ENCODE results near the gene TRIP12.

TRIP12 gene

GRCh38 chr2:229779650-229780049 is 142.2 kb downstream of the TRIP12 start:
- no peak for ATAC-seq
- no peak for TF ChIP-seq ZC3H10 (CRISPR knock-in tag; IDR thresholded peaks at IDR 0.05)
- no peak for TF ChIP-seq RARB (CRISPR knock-in tag; IDR thresholded peaks at IDR 0.05)
- no peak for TF ChIP-seq ARNTL (CRISPR knock-in tag; IDR thresholded peaks at IDR 0.05; ENCODE audit: borderline replicate concordance, low read depth)
- no peak for TF ChIP-seq ESRRG (CRISPR knock-in tag; IDR thresholded peaks at IDR 0.05)
- no peak for TF ChIP-seq POU6F1 (CRISPR knock-in tag; IDR thresholded peaks at IDR 0.05; ENCODE audit: borderline replicate concordance, low read depth)
- no peak for TF ChIP-seq CREB5 (CRISPR knock-in tag; IDR thresholded peaks at IDR 0.05; ENCODE audit: low read depth)
- no peak for TF ChIP-seq SNAI2 (CRISPR knock-in tag; IDR thresholded peaks at IDR 0.05)
- no peak for TF ChIP-seq OSR1 (CRISPR knock-in tag; IDR thresholded peaks at IDR 0.05)
- TF ChIP-seq CSDC2 (CRISPR knock-in tag; IDR thresholded peaks at IDR 0.05): no peak
- TF ChIP-seq TCF4 (CRISPR knock-in tag; IDR thresholded peaks at IDR 0.05; ENCODE audit: borderline replicate concordance): no peak
- no peak for TF ChIP-seq TSHZ2 (CRISPR knock-in tag; IDR thresholded peaks at IDR 0.05)

- TF ChIP-seq POU6F1 (CRISPR knock-in tag; IDR thresholded peaks at IDR 0.05; ENCODE audit: borderline replicate concordance, low read depth): no peak
- TF ChIP-seq PATZ1 (CRISPR knock-in tag; IDR thresholded peaks at IDR 0.05; ENCODE audit: borderline replicate concordance): no peak
- no peak for TF ChIP-seq ZNF8 (CRISPR knock-in tag; IDR thresholded peaks at IDR 0.05)
- TF ChIP-seq RARB (CRISPR knock-in tag; IDR thresholded peaks at IDR 0.05): no peak
- TF ChIP-seq ISL1 (CRISPR knock-in tag; IDR thresholded peaks at IDR 0.05): no peak
- TF ChIP-seq PPARA (CRISPR knock-in tag; IDR thresholded peaks at IDR 0.05; ENCODE audit: borderline replicate concordance): no peak
- no peak for ATAC-seq
These were observed 144.1 kb downstream of the TRIP12 start for GRCh38 chr2:229777716-229778115.

- no peak for ATAC-seq
- TF ChIP-seq CSRNP3 (CRISPR knock-in tag; IDR thresholded peaks at IDR 0.05) (no peak), ZNF70 (CRISPR knock-in tag; IDR thresholded peaks at IDR 0.05) (no peak), CREB5 (CRISPR knock-in tag; IDR thresholded peaks at IDR 0.05; ENCODE audit: low read depth) (no peak), OSR1 (CRISPR knock-in tag; IDR thresholded peaks at IDR 0.05) (no peak), TCF4 (CRISPR knock-in tag; IDR thresholded peaks at IDR 0.05; ENCODE audit: borderline replicate concordance) (no peak)
These were observed 146.0 kb downstream of the TRIP12 start for GRCh38 chr2:229775614-229776313.

All from SK-N-SH treated with all-trans-retinoic acid at 6 μM for 48 hours (cell line).